ENCODE data around the gene VGF.

Gene VGF

GRCh38 chr7:101154693-101155102 lies 10.7 kb downstream of the VGF start:
- H3K4me3 Mint-ChIP-seq, result peak overlapping the region; percentile 72 to 90 (median 90)
- TF ChIP-seq, protein P1, sequence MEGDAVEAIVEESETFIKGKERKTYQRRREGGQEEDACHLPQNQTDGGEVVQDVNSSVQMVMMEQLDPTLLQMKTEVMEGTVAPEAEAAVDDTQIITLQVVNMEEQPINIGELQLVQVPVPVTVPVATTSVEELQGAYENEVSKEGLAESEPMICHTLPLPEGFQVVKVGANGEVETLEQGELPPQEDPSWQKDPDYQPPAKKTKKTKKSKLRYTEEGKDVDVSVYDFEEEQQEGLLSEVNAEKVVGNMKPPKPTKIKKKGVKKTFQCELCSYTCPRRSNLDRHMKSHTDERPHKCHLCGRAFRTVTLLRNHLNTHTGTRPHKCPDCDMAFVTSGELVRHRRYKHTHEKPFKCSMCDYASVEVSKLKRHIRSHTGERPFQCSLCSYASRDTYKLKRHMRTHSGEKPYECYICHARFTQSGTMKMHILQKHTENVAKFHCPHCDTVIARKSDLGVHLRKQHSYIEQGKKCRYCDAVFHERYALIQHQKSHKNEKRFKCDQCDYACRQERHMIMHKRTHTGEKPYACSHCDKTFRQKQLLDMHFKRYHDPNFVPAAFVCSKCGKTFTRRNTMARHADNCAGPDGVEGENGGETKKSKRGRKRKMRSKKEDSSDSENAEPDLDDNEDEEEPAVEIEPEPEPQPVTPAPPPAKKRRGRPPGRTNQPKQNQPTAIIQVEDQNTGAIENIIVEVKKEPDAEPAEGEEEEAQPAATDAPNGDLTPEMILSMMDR (IDR thresholded peaks at IDR 0.05; ENCODE audit: unreplicated experiment in 3 of 3), result no peak
- H3K27me3 Mint-ChIP-seq (ENCODE audit: low read depth), result peaks cover 15% of the 10 kb centered on the region
- H3K27ac Mint-ChIP-seq, result peak overlapping the region in 1 of 3 experiments; percentile 62
- no peaks in the 10 kb centered on the region for H3K9me3 Mint-ChIP-seq
- H3K4me1 Mint-ChIP-seq, result peaks cover 4% of the 10 kb centered on the region
- peaks cover 5% of the 10 kb centered on the region for H3K36me3 Mint-ChIP-seq (ENCODE audit: low read depth)

GRCh38 chr7:101153969-101154692 lies 11.2 kb downstream of the VGF start, which contains the start of gene AP1S1:
TSS of gene AP1S1 (plus strand) at chr7:101154476. CDS start at chr7:101154515, 39 bp downstream.
- peak within 1 kb of the TSS; percentile 36 to 79 (median 62) for H3K27ac Mint-ChIP-seq
- peaks cover 15% of the 10 kb centered on the region for H3K27me3 Mint-ChIP-seq (ENCODE audit: low read depth)
- H3K4me3 Mint-ChIP-seq, result peak within 1 kb of the TSS; percentile 81 to 90 (median 90)
- TF ChIP-seq, protein P1 (IDR thresholded peaks at IDR 0.05; ENCODE audit: unreplicated experiment in 3 of 3), result no peak
- H3K4me1 Mint-ChIP-seq, result peaks cover 4% of the 10 kb centered on the region
- peaks cover 4% of the 10 kb centered on the region for H3K36me3 Mint-ChIP-seq (ENCODE audit: low read depth)
- H3K9me3 Mint-ChIP-seq, result no peaks in the 10 kb centered on the region

GRCh38 chr7:101151908-101152651 lies 13.3 kb downstream of the VGF start:
- Mint-ChIP-seq H3K4me3 (peak overlapping the region in 1 of 3 experiments; percentile 83), H3K4me1 (peaks cover 4% of the 10 kb centered on the region), H3K36me3 (ENCODE audit: low read depth) (no peaks in the 10 kb centered on the region), H3K27ac (no peak overlapping the region), H3K9me3 (no peaks in the 10 kb centered on the region), H3K27me3 (ENCODE audit: low read depth) (peaks cover 19% of the 10 kb centered on the region)
- TF ChIP-seq, protein P1 (IDR thresholded peaks at IDR 0.05; ENCODE audit: unreplicated experiment in 3 of 3), result no peak

DNA sequence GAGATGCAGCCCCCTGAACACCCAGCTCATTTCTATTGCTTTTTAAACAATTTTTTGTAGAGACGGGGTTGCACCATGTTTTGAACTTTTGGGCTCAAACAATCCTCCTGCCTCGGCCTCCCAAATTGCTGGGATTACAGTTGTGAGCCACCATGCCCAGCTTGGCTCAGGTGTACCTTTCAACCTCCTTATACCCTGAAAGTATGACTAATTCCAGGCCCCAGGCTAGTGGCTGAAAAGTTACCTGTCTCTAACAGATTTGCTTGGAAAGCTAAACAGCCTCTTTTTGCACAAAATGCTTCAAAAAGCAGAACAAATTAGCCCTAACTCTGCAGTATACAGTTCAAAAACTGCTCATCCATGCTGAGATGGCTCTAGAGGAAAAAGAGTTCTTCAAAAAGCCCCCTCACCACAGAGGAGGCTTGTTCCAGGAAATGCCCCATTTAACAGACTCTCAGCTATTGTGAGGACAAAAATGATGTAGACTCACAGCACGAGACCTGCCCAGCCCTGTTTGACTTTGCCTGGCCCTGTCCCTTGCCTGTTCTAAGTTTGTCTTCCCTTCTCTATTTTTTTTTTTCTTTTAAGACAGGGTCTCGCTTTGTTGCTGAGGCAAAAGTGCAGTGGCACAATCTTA lies 24.5 kb downstream of the VGF start:
- H3K27ac Mint-ChIP-seq, result peak overlapping the region in 1 of 3 experiments; percentile 38
- no peaks in the 10 kb centered on the region for H3K9me3 Mint-ChIP-seq
- TF ChIP-seq, protein P1 (IDR thresholded peaks at IDR 0.05; ENCODE audit: unreplicated experiment in 3 of 3), result no peak
- H3K4me1 Mint-ChIP-seq, result peaks cover 20% of the 10 kb centered on the region
- H3K36me3 Mint-ChIP-seq (ENCODE audit: low read depth), result no peaks in the 10 kb centered on the region
- peaks cover 24% of the 10 kb centered on the region for H3K27me3 Mint-ChIP-seq (ENCODE audit: low read depth)
- H3K4me3 Mint-ChIP-seq, result no peak overlapping the region

DNA sequence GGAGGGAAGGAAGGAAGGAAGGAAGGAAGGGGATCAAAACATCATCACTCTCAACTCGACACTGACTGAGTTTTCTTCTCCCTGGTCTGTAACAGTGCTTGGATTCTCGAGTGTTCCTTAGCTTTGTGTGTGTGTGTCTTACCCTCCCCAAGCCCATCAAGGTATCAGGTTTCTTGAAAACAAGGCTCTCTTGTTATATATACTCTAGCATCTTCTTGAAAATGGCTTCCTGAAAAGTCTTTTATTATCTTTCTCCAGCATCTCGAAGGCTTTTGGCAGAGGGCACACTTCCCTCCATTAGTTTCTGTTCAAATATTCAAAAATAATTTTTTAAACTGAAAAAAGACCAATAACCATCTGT lies 25.1 kb downstream of the VGF start:
- Mint-ChIP-seq H3K27me3 (ENCODE audit: low read depth) (peaks cover 24% of the 10 kb centered on the region), H3K4me3 (no peak overlapping the region), H3K9me3 (no peaks in the 10 kb centered on the region), H3K4me1 (peaks cover 20% of the 10 kb centered on the region), H3K36me3 (ENCODE audit: low read depth) (no peaks in the 10 kb centered on the region), H3K27ac (peak overlapping the region in 2 of 3 experiments; percentile 38 to 65)
- TF ChIP-seq, protein P1 (IDR thresholded peaks at IDR 0.05; ENCODE audit: unreplicated experiment in 3 of 3), result no peak
